Body of pancreas (tissue), 4 donors: ENCODE results near the gene LRRC45. TPM values are rescaled to one million over a fixed set of nuclear protein-coding genes. Genes with fewer than 3 reads are reported as not detected.

Experiments
- ATAC-seq: fragments of 150-250 bp; one replicate; pipeline ENCODE4 v1.9.1; 2016
- DNase-seq, 4 donors: peaks; one replicate each; pipeline ENCODE4 v3.0.0-alpha.2; 2019
- H3K27ac ChIP-seq, 4 donors: fragments of 200-600 bp; sonication (generic); 1 replicate in 3 of 4; 2 replicates in 1 of 4; pipeline versions ENCODE4 v1.5.1 to v1.6.1; 2016 to 2019; ENCODE audit warnings: mild to moderate bottlenecking in 1 of 4, mixed read lengths in 1 of 4, moderate library complexity in 1 of 4
- H3K27me3 ChIP-seq, 2 donors: fragments of 200-600 bp; sonication (generic); one replicate each; pipeline ENCODE4 v1.6.0; 2016; ENCODE audit warnings: mild to moderate bottlenecking in 1 of 2
- H3K36me3 ChIP-seq, 2 donors: fragments of 200-600 bp; sonication (generic); replicated peaks in 1 of 2; 2 replicates each; pipeline ENCODE4 v1.5.1; 2016; ENCODE audit warnings: low read depth in 2 of 2; ENCODE audit not compliant: insufficient read depth in 1 of 2
- H3K4me1 ChIP-seq: fragments of 200-600 bp; sonication (generic); one replicate; pipeline ENCODE4 v1.6.0; 2016
- H3K4me3 ChIP-seq, 2 donors: fragments of 200-600 bp; sonication (generic); 1 replicate in 1 of 2; 2 replicates in 1 of 2; pipeline ENCODE4 v1.5.1; 2016 to 2019
- H3K9me3 ChIP-seq, 3 donors: fragments of 200-600 bp; sonication (generic); 1 replicate in 2 of 3; 2 replicates in 1 of 3; pipeline ENCODE4 v1.5.1; 2016
- POLR2A ChIP-seq, 3 donors: fragments of 450-650 bp; IDR thresholded peaks; one replicate each; pipeline ENCODE4 v1.6.1; 2016; ENCODE audit warnings: antibody characterized with exemption in 3 of 3, mild to moderate bottlenecking in 2 of 3
- WGBS, 2 donors: methylation state at CpG; one replicate each; pipeline ENCODE4 v1.1.5; 2017; 5-methylcytosine and 5-hydroxymethylcytosine counted together
- intact Hi-C: fragments of 100-400 bp; cut with DNase I; formaldehyde crosslinking; loops from one replicate; pipeline ENCODE4 v1.15.1; 2023
- total RNA-seq, 2 donors: library from RNA; depleted of rRNA; stranded (reverse); fragments of >200 nt; gene quantifications; one replicate each; pipeline ENCODE4 v1.1.0, GENCODE V29; 2016
- TF ChIP-seq, protein P1 (sequence below), 7 experiments: fragments of 450-650 bp in 4 of 7; fragments of 200-600 bp in 3 of 7; sonication (generic) in 3 of 7; IDR thresholded peaks; one replicate each; pipeline ENCODE4 v1.5.1; 2016 to 2019; ENCODE audit warnings: antibody characterized with exemption in 7 of 7

LRRC45 gene
- total RNA-seq, 2 donors from 2014 or later: 8.0 to 36.3 TPM

DNA sequence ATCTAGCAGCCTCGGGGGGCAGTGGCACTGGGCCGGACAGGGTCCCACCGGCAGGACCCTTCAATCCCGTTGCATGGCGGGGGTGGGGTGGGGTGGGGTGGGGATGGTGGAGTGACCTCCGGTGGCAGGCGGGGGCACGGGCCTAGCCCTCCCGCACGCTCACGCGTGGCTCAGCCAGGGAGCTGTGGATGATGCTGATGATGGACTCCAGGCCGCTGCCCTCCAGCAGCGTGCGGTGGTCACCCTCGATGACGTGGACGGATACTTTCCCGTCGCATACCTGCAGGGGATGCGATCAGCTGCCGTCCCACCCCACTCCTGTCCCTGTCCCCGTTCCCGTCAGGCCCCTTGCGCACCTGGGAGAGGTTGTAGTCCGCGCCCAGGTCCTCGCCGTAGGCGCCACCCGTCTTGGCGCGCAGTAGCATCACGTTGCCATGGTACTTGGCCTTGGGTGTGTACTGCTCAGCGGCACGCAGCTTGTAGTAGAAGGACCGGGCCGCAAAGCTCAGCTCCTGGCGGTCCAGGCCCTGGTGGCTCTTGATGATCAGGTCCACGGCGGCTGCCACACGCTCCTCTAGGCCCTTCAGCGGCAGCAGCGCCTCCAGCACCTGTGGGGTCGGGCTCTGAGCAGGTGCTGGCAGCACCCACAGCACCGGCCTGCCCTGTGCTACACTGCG, 56.0 kb downstream of the LRRC45 start:
- intact Hi-C loops: no loop called here

DNA sequence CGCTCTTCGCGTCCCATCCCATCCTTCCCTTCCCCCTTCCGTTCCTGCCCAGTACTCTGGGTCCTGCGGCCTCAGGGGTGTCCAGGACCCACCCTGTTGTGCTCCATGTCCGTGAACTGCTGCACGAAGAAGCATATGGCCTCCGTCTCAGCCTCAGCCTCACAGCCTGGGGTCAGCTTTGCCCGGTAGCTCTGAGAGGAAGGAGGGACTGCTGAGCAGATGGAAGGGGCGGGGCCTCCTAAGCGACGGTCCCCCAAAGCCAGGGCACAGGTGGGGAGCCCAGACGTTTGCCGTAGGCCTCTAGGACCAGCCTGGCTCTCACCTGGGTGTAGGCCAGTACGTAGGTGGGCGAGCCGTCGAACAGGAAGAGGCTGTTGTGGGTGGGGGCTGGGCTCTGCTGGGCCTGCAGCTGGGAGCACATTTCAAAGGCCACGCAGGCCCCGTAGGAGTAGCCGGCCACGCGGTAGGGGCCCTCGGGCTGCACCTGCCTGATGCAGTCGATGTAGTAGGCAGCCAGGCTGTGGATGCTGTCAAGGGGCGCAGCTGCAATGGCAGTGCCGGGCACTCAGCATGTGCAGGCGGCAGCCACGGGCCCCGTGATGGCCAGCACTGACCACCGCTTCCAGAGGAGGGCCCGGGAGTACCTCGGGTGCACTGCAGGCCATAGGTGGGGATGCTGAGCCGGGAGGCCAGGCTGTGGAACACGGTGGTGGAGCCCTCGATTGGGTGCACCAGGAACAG, 57.1 kb downstream of the LRRC45 start:
- intact Hi-C loops: no loop called here
- H3K27ac ChIP-seq: no peak overlapping the region
- no peak for DNase-seq
- whole genome bisulfite sequencing, 2 donors: 92% methylated on average over 12 to 36 of the region's 36 CpGs
- peaks cover 12 to 27% of the 10 kb centered on the region in 2 donors for H3K36me3 ChIP-seq
- ATAC-seq: no peak
- no peak overlapping the region for H3K4me3 ChIP-seq
- no peak for TF ChIP-seq POLR2A (IDR thresholded peaks at IDR 0.05)
- TF ChIP-seq, protein P1, sequence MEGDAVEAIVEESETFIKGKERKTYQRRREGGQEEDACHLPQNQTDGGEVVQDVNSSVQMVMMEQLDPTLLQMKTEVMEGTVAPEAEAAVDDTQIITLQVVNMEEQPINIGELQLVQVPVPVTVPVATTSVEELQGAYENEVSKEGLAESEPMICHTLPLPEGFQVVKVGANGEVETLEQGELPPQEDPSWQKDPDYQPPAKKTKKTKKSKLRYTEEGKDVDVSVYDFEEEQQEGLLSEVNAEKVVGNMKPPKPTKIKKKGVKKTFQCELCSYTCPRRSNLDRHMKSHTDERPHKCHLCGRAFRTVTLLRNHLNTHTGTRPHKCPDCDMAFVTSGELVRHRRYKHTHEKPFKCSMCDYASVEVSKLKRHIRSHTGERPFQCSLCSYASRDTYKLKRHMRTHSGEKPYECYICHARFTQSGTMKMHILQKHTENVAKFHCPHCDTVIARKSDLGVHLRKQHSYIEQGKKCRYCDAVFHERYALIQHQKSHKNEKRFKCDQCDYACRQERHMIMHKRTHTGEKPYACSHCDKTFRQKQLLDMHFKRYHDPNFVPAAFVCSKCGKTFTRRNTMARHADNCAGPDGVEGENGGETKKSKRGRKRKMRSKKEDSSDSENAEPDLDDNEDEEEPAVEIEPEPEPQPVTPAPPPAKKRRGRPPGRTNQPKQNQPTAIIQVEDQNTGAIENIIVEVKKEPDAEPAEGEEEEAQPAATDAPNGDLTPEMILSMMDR (IDR thresholded peaks at IDR 0.05): no peak
- H3K27me3 ChIP-seq: no peaks in the 10 kb centered on the region
- no peaks in the 10 kb centered on the region for H3K9me3 ChIP-seq
- no peaks in the 10 kb centered on the region for H3K4me1 ChIP-seq

More for the DNA sequence above, 56.0 kb downstream of the LRRC45 start:
- no peak for DNase-seq
- ATAC-seq: no peak
- Histone ChIP-seq H3K4me3 (no peak overlapping the region), H3K36me3 (peaks cover 11 to 22% of the 10 kb centered on the region in 2 donors), H3K27ac (no peak overlapping the region), H3K4me1 (no peaks in the 10 kb centered on the region), H3K27me3 (no peaks in the 10 kb centered on the region), H3K9me3 (no peaks in the 10 kb centered on the region)
- no peak for TF ChIP-seq POLR2A (IDR thresholded peaks at IDR 0.05)
- TF ChIP-seq, protein P1 (IDR thresholded peaks at IDR 0.05): no peak
- WGBS, 2 donors: 91 to 96% methylated on average over 39 to 42 of the region's 47 CpGs

Other genes with a start within 250 kb of the LRRC45 start
- gene GCGR, start 219.2 kb upstream of the LRRC45 start, total RNA-seq: 1 to 10 TPM in 1 of 2 donors, under 1 TPM in 1; 0.52 to 5.3 TPM
- 10 to 100 TPM; 46.1 to 65.6 TPM for gene MCRIP1, start 190.0 kb upstream of the LRRC45 start, total RNA-seq
- gene PPP1R27, start 188.3 kb upstream of the LRRC45 start, total RNA-seq: not detected
- 1,000 to 10,000 TPM; 1,462 to 4,394 TPM for gene P4HB, start 162.8 kb upstream of the LRRC45 start, total RNA-seq
- gene ARHGDIA, start 152.0 kb upstream of the LRRC45 start, total RNA-seq: 100 to 1,000 TPM; 109 to 141 TPM
- gene ALYREF, start 131.7 kb upstream of the LRRC45 start, total RNA-seq: 10 to 100 TPM; 17.1 to 72.2 TPM
- 100 to 1,000 TPM in 1 of 2 donors, 10 to 100 TPM in 1; 58.1 to 111 TPM for gene ANAPC11, start 131.6 kb upstream of the LRRC45 start, total RNA-seq
- gene NPB, start 121.1 kb upstream of the LRRC45 start, total RNA-seq: 1 to 10 TPM in 1 of 2 donors, under 1 TPM in 1; 0.66 to 1.8 TPM
- 10 to 100 TPM; 13.0 to 25.1 TPM for gene PCYT2, start 111.9 kb upstream of the LRRC45 start, total RNA-seq
- gene SIRT7, start 105.1 kb upstream of the LRRC45 start, total RNA-seq: 10 to 100 TPM; 23.9 to 48.5 TPM
- 10 to 100 TPM in 1 of 2 donors, 1 to 10 TPM in 1; 8.3 to 14.5 TPM for gene MAFG, start 95.6 kb upstream of the LRRC45 start, total RNA-seq
- gene PYCR1, start 86.0 kb upstream of the LRRC45 start, total RNA-seq: 10 to 100 TPM; 38.2 to 54.2 TPM
- gene MYADML2, start 76.1 kb upstream of the LRRC45 start, total RNA-seq: not detected
- under 1 TPM in 1 of 2 donors, not detected in 1; 0.33 TPM for gene NOTUM, start 62.1 kb upstream of the LRRC45 start, total RNA-seq
- 10 to 100 TPM; 17.9 to 57.4 TPM for gene ASPSCR1, start 45.7 kb upstream of the LRRC45 start, total RNA-seq
- 10 to 100 TPM; 16.5 to 24.4 TPM for gene CENPX, start 427 bp upstream of the LRRC45 start, total RNA-seq
- gene RAC3, start 8.4 kb downstream of the LRRC45 start, total RNA-seq: 1 to 10 TPM in 1 of 2 donors, not detected in 1; 3.1 TPM
- gene DCXR, start 14.4 kb downstream of the LRRC45 start, total RNA-seq: 100 to 1,000 TPM in 1 of 2 donors, 10 to 100 TPM in 1; 82.2 to 205 TPM
- gene RFNG, start 28.5 kb downstream of the LRRC45 start, total RNA-seq: 10 to 100 TPM; 37.9 to 43.1 TPM
- 10 to 100 TPM; 63.0 to 86.4 TPM for gene GPS1, start 28.6 kb downstream of the LRRC45 start, total RNA-seq
- gene DUS1L, start 42.5 kb downstream of the LRRC45 start, total RNA-seq: 100 to 1,000 TPM in 1 of 2 donors, 10 to 100 TPM in 1; 76.0 to 128 TPM
- gene FASN, start 74.9 kb downstream of the LRRC45 start, total RNA-seq: 100 to 1,000 TPM in 1 of 2 donors, 10 to 100 TPM in 1; 16.3 to 388 TPM
- 10 to 100 TPM; 24.1 to 60.3 TPM for gene CCDC57, start 189.5 kb downstream of the LRRC45 start, total RNA-seq
- gene SLC16A3, start 205.7 kb downstream of the LRRC45 start, total RNA-seq: 1 to 10 TPM; 2.0 to 5.4 TPM